Measurements from ENCODE around the gene PTPRG. TPM values are rescaled to one million over a fixed set of nuclear protein-coding genes. Genes with fewer than 3 reads are reported as not detected.

Gene PTPRG
- total RNA-seq, 1 experiment from 2014 or later = 69.3 TPM

GRCh38 chr3:61605589-61606175, 44.3 kb downstream of the PTPRG start:
- no peak overlapping the region for H4K8ac ChIP-seq (replicated peaks; ENCODE audit: insufficient read length, low read depth, low read length)
- no peak overlapping the region for H3K27ac ChIP-seq (ENCODE audit: insufficient read length, low read depth, low read length)
- Mint-ChIP-seq H3K4me1 (peaks cover 25 to 28% of the 10 kb centered on the region in 2 experiments), H3K9me3 (peaks cover 2 to 3% of the 10 kb centered on the region in 2 experiments; a peak in 3 of 5 replicates), H3K4me3 (no peak overlapping the region), H3K27ac (no peak overlapping the region), H3K36me3 (ENCODE audit: insufficient read depth in 1 of 3, low read depth in 3 of 3) (peaks cover 30 to 43% (median 34%) of the 10 kb centered on the region in 3 experiments), H3K27me3 (ENCODE audit: low read depth) (no peaks in the 10 kb centered on the region)
- no peaks in the 10 kb centered on the region for H3K4me1 ChIP-seq (ENCODE audit: insufficient read depth, low read length)
- no peaks in the 10 kb centered on the region for H3K23me2 ChIP-seq (ENCODE audit: insufficient read length, low read depth, low read length, poor library complexity, severe bottlenecking)
- H2AK5ac ChIP-seq (ENCODE audit: insufficient read length, low read length) = no peak overlapping the region
- no peak overlapping the region for H4K91ac ChIP-seq (ENCODE audit: insufficient read length, low read depth, low read length)
- no peak overlapping the region for H3K18ac ChIP-seq (ENCODE audit: insufficient read length, low read depth, low read length)
- H4K20me1 ChIP-seq (ENCODE audit: control insufficient read depth, insufficient read depth, insufficient read length) = peaks cover 4% of the 10 kb centered on the region
- H2BK15ac ChIP-seq (ENCODE audit: low read depth, low read length) = no peak overlapping the region
- no peaks in the 10 kb centered on the region for H3K9me3 ChIP-seq (ENCODE audit: control insufficient read depth, low read depth, low read length)
- H3K79me1 ChIP-seq (ENCODE audit: insufficient read depth, low read depth, low read length, poor library complexity, severe bottlenecking) = peaks cover 9% of the 10 kb centered on the region
- H3T11ph ChIP-seq (ENCODE audit: low read length) = no peak overlapping the region
- H3K79me2 ChIP-seq (ENCODE audit: insufficient read depth, low read length) = peaks cover 60% of the 10 kb centered on the region; the same call in 1 of the 2 replicates
- no peak overlapping the region for H3K4me2 ChIP-seq (ENCODE audit: insufficient read depth, insufficient read length, low read length)
- no peak overlapping the region for H3K9ac ChIP-seq (ENCODE audit: extremely low read depth, insufficient read length, low read length)
- DNase-seq = no peak
- no CpG with 5 or more reads among the region's 4 CpGs for WGBS (ENCODE audit: extremely low coverage, insufficient read length, low lambda C conversion rate)
- no peak overlapping the region for H2AFZ ChIP-seq (ENCODE audit: low read length)
- no peak overlapping the region for H3K23ac ChIP-seq (ENCODE audit: insufficient read length, low read depth, low read length)
- no peak overlapping the region for H2BK120ac ChIP-seq (ENCODE audit: low read depth, low read length, poor library complexity, severe bottlenecking)
- no peak overlapping the region for H4K5ac ChIP-seq (ENCODE audit: insufficient read length, low read depth, low read length)
- no peak overlapping the region for H2BK20ac ChIP-seq (ENCODE audit: low read depth, low read length, poor library complexity, severe bottlenecking)
- TF ChIP-seq CTCF (conservative IDR thresholded peaks at IDR 0.05) = no peak
- no peak overlapping the region for H3K56ac ChIP-seq (ENCODE audit: insufficient read length, low read depth, low read length)
- no peak overlapping the region for H2BK5ac ChIP-seq (ENCODE audit: insufficient read length, low read length)
- H3K4ac ChIP-seq (ENCODE audit: low read depth, low read length) = no peak overlapping the region
- H2BK12ac ChIP-seq (ENCODE audit: insufficient read length, low read depth, low read length) = no peak overlapping the region
- no peaks in the 10 kb centered on the region for H3K27me3 ChIP-seq (ENCODE audit: insufficient read depth, low read length)
- H3K14ac ChIP-seq (ENCODE audit: insufficient read depth, low read length) = no peak overlapping the region
